GM23338 (cell line): ENCODE results near the gene FBXO30. TPM values are rescaled to one million over a fixed set of nuclear protein-coding genes. Genes with fewer than 3 reads are reported as not detected.

ENCODE experiments used
- ATAC-seq: fragments of 200-7000 bp; cut with Tn5 transposase; 3 replicates; pipeline ENCODE4 v1.9.1; 2020
- DNase-seq: peaks from one replicate; pipeline ENCODE4 v3.0.0-alpha.2; 2015; ENCODE audit warnings: low spot score
- H2AFZ ChIP-seq: fragments of 200-600 bp; sonication (generic); 2 replicates; pipeline ENCODE4 v1.8.0; 2016; ENCODE audit warnings: antibody characterized with exemption, mild to moderate bottlenecking, moderate library complexity
- H3F3A ChIP-seq: fragments of 200-600 bp; sonication (generic); replicated peaks from 2 replicates; pipeline ENCODE4 v1.8.0; 2017; ENCODE audit warnings: antibody characterized with exemption, mixed run types, low read depth
- H3K27ac ChIP-seq: fragments of 200-600 bp; sonication (generic); 2 replicates; pipeline ENCODE4 v1.6.1; 2016; ENCODE audit warnings: low read depth
- H3K27me3 ChIP-seq: fragments of 200-600 bp; sonication (generic); 2 replicates; pipeline ENCODE4 v1.8.0; 2016; ENCODE audit warnings: mild to moderate bottlenecking, mixed run types, moderate library complexity; ENCODE audit not compliant: insufficient read depth
- H3K36me3 ChIP-seq: fragments of 200-600 bp; sonication (generic); 2 replicates; pipeline ENCODE4 v1.8.0; 2016; ENCODE audit warnings: mild to moderate bottlenecking; ENCODE audit not compliant: insufficient read depth
- H3K4me1 ChIP-seq: fragments of 200-600 bp; sonication (generic); 2 replicates; pipeline ENCODE4 v1.8.0; 2016; ENCODE audit warnings: mild to moderate bottlenecking, moderate library complexity; ENCODE audit not compliant: insufficient read depth
- H3K4me2 ChIP-seq: fragments of 200-600 bp; sonication (generic); 2 replicates; pipeline ENCODE4 v1.7.1; 2017; ENCODE audit warnings: mixed run types
- H3K4me3 ChIP-seq: fragments of 200-600 bp; sonication (generic); 2 replicates; pipeline ENCODE4 v1.6.1; 2016; ENCODE audit warnings: mixed run types
- H3K79me2 ChIP-seq: fragments of 200-600 bp; sonication (generic); replicated peaks from 2 replicates; pipeline ENCODE4 v1.8.0; 2017; ENCODE audit warnings: mild to moderate bottlenecking; ENCODE audit not compliant: insufficient read depth
- H3K9me2 ChIP-seq: fragments of 200-600 bp; sonication (generic); 2 replicates; pipeline ENCODE4 v1.8.0; 2017; ENCODE audit not compliant: insufficient read depth
- H4K20me1 ChIP-seq: fragments of 200-600 bp; sonication (generic); replicated peaks from 2 replicates; pipeline ENCODE4 v1.8.0; 2017; ENCODE audit warnings: mild to moderate bottlenecking; ENCODE audit not compliant: insufficient read depth
- H3K27ac Mint-ChIP-seq: 2 replicates; pipeline ENCODE4 v1.8.0; 2020; ENCODE audit warnings: inconsistent platforms, mild to moderate bottlenecking, moderate library complexity, mixed read lengths
- H3K27me3 Mint-ChIP-seq: 3 replicates; pipeline ENCODE4 v1.8.0; 2022; ENCODE audit warnings: low read depth, mild to moderate bottlenecking, moderate library complexity, mixed read lengths, inconsistent platforms; ENCODE audit not compliant: insufficient read depth, poor library complexity
- H3K36me3 Mint-ChIP-seq: 3 replicates; pipeline ENCODE4 v1.8.0; 2021; ENCODE audit warnings: low read depth, mild to moderate bottlenecking, inconsistent platforms, moderate library complexity, mixed read lengths
- H3K4me1 Mint-ChIP-seq: 3 replicates; pipeline ENCODE4 v1.8.0; 2020; ENCODE audit warnings: mild to moderate bottlenecking, inconsistent platforms, mixed read lengths
- H3K4me3 Mint-ChIP-seq: 3 replicates; pipeline ENCODE4 v1.8.0; 2021; ENCODE audit warnings: moderate library complexity, mild to moderate bottlenecking, inconsistent platforms, mixed read lengths
- H3K9me3 Mint-ChIP-seq: 3 replicates; pipeline ENCODE4 v1.8.0; 2020; ENCODE audit warnings: moderate library complexity, mild to moderate bottlenecking, inconsistent platforms, mixed read lengths
- CREB1 ChIP-seq: fragments of 250-450 bp; sonication (Bioruptor Pico); IDR thresholded peaks from 2 replicates; pipeline ENCODE4 v1.5.0; 2020; ENCODE audit warnings: low read depth, mild to moderate bottlenecking, moderate library complexity
- EZH2 ChIP-seq: fragments of 200-600 bp; sonication (generic); IDR thresholded peaks from one replicate; pipeline ENCODE4 v1.8.0; 2017; ENCODE audit warnings: antibody characterized with exemption, mild to moderate bottlenecking, low read depth; ENCODE audit not compliant: unreplicated experiment
- EZH2phosphoT487 ChIP-seq: fragments of 200-600 bp; sonication (generic); IDR thresholded peaks from one replicate; pipeline ENCODE4 v1.8.1; 2018; ENCODE audit warnings: antibody characterized with exemption; ENCODE audit not compliant: unreplicated experiment
- NANOG ChIP-seq: IDR thresholded peaks from 2 replicates; pipeline ENCODE4 v1.6.1; 2016; ENCODE audit warnings: antibody characterized with exemption, borderline replicate concordance
- polyA plus RNA-seq: library from polyadenylated mRNA; unstranded; fragments of >200 nt; fragmentation: Nextera tagmentation; extraction: Ambion mirVana; gene quantifications from 2 replicates; pipeline ENCODE4 v1.2.1, GENCODE V29; 2016
- total RNA-seq: library from RNA; depleted of rRNA; stranded (reverse); fragments of >200 nt; shearing (Covaris generic); gene quantifications from 2 replicates; pipeline ENCODE4 v1.2.3, GENCODE V29; 2014
- TF ChIP-seq, protein P1 (sequence below): IDR thresholded peaks from one replicate; pipeline ENCODE4 v1.6.1; 2018; ENCODE audit warnings: antibody characterized with exemption; ENCODE audit not compliant: unreplicated experiment
- TF ChIP-seq, protein P2 (sequence below): fragments of 250-450 bp; sonication (Bioruptor Pico); IDR thresholded peaks from 2 replicates; pipeline ENCODE4 v1.5.0; 2020; ENCODE audit warnings: mild to moderate bottlenecking, moderate library complexity
- TF ChIP-seq, protein P3 (sequence below), 2 experiments: fragments of 200-600 bp in 1 of 2; sonication (generic) in 1 of 2; conservative IDR thresholded peaks; 2 replicates each; pipeline versions ENCODE4 v1.5.1 to v1.6.1; 2016 to 2017; ENCODE audit warnings: antibody characterized with exemption in 2 of 2, low read depth in 2 of 2, mild to moderate bottlenecking in 2 of 2, moderate library complexity in 1 of 2

FBXO30 gene
- total and polyA plus RNA-seq, 2 experiments from 2014 or later = 6.5 to 21.3 TPM

DNA sequence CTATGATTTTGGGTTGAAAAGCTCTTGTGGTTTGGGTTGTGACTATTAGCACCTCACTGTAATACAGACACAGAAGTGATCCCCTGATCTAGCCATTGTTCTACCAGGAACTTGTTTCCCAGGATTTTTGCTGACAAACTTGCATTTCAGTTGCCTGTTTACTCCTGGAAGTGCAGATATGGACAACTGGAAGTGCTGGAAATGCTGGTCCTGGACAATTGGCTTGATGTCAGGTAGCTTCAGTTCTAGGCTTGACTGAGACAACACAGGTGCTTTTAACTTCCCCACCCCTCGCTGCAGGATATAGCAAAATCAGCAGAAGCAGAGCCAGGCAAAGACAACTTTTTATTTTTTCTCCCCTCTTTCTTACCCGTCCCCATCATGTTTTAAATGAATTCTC lies 27.1 kb upstream of the FBXO30 start (continued):
- TF ChIP-seq, protein P1, sequence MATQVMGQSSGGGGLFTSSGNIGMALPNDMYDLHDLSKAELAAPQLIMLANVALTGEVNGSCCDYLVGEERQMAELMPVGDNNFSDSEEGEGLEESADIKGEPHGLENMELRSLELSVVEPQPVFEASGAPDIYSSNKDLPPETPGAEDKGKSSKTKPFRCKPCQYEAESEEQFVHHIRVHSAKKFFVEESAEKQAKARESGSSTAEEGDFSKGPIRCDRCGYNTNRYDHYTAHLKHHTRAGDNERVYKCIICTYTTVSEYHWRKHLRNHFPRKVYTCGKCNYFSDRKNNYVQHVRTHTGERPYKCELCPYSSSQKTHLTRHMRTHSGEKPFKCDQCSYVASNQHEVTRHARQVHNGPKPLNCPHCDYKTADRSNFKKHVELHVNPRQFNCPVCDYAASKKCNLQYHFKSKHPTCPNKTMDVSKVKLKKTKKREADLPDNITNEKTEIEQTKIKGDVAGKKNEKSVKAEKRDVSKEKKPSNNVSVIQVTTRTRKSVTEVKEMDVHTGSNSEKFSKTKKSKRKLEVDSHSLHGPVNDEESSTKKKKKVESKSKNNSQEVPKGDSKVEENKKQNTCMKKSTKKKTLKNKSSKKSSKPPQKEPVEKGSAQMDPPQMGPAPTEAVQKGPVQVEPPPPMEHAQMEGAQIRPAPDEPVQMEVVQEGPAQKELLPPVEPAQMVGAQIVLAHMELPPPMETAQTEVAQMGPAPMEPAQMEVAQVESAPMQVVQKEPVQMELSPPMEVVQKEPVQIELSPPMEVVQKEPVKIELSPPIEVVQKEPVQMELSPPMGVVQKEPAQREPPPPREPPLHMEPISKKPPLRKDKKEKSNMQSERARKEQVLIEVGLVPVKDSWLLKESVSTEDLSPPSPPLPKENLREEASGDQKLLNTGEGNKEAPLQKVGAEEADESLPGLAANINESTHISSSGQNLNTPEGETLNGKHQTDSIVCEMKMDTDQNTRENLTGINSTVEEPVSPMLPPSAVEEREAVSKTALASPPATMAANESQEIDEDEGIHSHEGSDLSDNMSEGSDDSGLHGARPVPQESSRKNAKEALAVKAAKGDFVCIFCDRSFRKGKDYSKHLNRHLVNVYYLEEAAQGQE = no peak
- TF ChIP-seq CREB1 (CRISPR knock-in tag) (no peak), EZH2 (no peak)
- TF ChIP-seq, protein P2, sequence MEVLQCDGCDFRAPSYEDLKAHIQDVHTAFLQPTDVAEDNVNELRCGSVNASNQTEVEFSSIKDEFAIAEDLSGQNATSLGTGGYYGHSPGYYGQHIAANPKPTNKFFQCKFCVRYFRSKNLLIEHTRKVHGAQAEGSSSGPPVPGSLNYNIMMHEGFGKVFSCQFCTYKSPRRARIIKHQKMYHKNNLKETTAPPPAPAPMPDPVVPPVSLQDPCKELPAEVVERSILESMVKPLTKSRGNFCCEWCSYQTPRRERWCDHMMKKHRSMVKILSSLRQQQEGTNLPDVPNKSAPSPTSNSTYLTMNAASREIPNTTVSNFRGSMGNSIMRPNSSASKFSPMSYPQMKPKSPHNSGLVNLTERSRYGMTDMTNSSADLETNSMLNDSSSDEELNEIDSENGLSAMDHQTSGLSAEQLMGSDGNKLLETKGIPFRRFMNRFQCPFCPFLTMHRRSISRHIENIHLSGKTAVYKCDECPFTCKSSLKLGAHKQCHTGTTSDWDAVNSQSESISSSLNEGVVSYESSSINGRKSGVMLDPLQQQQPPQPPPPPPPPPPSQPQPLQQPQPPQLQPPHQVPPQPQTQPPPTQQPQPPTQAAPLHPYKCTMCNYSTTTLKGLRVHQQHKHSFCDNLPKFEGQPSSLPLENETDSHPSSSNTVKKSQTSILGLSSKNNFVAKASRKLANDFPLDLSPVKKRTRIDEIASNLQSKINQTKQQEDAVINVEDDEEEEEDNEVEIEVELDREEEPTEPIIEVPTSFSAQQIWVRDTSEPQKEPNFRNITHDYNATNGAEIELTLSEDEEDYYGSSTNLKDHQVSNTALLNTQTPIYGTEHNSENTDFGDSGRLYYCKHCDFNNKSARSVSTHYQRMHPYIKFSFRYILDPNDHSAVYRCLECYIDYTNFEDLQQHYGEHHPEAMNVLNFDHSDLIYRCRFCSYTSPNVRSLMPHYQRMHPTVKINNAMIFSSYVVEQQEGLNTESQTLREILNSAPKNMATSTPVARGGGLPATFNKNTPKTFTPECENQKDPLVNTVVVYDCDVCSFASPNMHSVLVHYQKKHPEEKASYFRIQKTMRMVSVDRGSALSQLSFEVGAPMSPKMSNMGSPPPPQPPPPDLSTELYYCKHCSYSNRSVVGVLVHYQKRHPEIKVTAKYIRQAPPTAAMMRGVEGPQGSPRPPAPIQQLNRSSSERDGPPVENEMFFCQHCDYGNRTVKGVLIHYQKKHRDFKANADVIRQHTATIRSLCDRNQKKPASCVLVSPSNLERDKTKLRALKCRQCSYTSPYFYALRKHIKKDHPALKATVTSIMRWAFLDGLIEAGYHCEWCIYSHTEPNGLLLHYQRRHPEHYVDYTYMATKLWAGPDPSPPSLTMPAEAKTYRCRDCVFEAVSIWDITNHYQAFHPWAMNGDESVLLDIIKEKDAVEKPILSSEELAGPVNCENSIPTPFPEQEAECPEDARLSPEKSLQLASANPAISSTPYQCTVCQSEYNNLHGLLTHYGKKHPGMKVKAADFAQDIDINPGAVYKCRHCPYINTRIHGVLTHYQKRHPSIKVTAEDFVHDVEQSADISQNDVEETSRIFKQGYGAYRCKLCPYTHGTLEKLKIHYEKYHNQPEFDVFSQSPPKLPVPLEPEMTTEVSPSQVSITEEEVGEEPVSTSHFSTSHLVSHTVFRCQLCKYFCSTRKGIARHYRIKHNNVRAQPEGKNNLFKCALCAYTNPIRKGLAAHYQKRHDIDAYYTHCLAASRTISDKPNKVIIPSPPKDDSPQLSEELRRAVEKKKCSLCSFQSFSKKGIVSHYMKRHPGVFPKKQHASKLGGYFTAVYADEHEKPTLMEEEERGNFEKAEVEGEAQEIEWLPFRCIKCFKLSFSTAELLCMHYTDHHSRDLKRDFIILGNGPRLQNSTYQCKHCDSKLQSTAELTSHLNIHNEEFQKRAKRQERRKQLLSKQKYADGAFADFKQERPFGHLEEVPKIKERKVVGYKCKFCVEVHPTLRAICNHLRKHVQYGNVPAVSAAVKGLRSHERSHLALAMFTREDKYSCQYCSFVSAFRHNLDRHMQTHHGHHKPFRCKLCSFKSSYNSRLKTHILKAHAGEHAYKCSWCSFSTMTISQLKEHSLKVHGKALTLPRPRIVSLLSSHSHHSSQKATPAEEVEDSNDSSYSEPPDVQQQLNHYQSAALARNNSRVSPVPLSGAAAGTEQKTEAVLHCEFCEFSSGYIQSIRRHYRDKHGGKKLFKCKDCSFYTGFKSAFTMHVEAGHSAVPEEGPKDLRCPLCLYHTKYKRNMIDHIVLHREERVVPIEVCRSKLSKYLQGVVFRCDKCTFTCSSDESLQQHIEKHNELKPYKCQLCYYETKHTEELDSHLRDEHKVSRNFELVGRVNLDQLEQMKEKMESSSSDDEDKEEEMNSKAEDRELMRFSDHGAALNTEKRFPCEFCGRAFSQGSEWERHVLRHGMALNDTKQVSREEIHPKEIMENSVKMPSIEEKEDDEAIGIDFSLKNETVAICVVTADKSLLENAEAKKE (CRISPR knock-in tag) = no peak

- H3K4me1 Mint-ChIP-seq = peaks cover 20% of the 10 kb centered on the region; the same call in 2 of the 3 replicates
- ATAC-seq (no peak), DNase-seq (no peak)
- H3K27me3 ChIP-seq = no peaks in the 10 kb centered on the region
- peaks cover 2% of the 10 kb centered on the region for H3K27me3 Mint-ChIP-seq
- no peaks in the 10 kb centered on the region for H3K9me2 ChIP-seq
- no peaks in the 10 kb centered on the region for H3K79me2 ChIP-seq
- no peak overlapping the region for H3K4me3 ChIP-seq
- no peaks in the 10 kb centered on the region for H3K9me3 Mint-ChIP-seq
- H3K4me2 ChIP-seq = no peak overlapping the region
- no peak overlapping the region for H3K27ac ChIP-seq
- H3K4me3 Mint-ChIP-seq = no peak overlapping the region
- H3F3A ChIP-seq = no peaks in the 10 kb centered on the region
- no peaks in the 10 kb centered on the region for H4K20me1 ChIP-seq
- peaks cover 6% of the 10 kb centered on the region; the same call in 1 of the 2 replicates for H3K4me1 ChIP-seq
- H3K27ac Mint-ChIP-seq = no peak overlapping the region
- no peaks in the 10 kb centered on the region for H3K36me3 ChIP-seq
- H3K36me3 Mint-ChIP-seq = no peaks in the 10 kb centered on the region
- H2AFZ ChIP-seq = no peak overlapping the region
- TF ChIP-seq, protein P1 = no peak
- TF ChIP-seq CREB1 (CRISPR knock-in tag) (no peak), EZH2 (no peak), EZH2phosphoT487 (no peak), NANOG (no peak)
- TF ChIP-seq, protein P3, sequence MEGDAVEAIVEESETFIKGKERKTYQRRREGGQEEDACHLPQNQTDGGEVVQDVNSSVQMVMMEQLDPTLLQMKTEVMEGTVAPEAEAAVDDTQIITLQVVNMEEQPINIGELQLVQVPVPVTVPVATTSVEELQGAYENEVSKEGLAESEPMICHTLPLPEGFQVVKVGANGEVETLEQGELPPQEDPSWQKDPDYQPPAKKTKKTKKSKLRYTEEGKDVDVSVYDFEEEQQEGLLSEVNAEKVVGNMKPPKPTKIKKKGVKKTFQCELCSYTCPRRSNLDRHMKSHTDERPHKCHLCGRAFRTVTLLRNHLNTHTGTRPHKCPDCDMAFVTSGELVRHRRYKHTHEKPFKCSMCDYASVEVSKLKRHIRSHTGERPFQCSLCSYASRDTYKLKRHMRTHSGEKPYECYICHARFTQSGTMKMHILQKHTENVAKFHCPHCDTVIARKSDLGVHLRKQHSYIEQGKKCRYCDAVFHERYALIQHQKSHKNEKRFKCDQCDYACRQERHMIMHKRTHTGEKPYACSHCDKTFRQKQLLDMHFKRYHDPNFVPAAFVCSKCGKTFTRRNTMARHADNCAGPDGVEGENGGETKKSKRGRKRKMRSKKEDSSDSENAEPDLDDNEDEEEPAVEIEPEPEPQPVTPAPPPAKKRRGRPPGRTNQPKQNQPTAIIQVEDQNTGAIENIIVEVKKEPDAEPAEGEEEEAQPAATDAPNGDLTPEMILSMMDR (conservative IDR thresholded peaks at IDR 0.05; ENCODE audit: low read depth in 2 of 2) = no peak
Measured at GRCh38 chr6:145839653-145840052, 25.1 kb upstream of the FBXO30 start.
